ENCODE measurements around the gene FBXO3. TPM values are rescaled to one million over a fixed set of nuclear protein-coding genes. Genes with fewer than 3 reads are reported as not detected.

The FBXO3 gene
- total RNA-seq, 2 donors from 2014 or later, result 12.8 to 15.0 TPM

GRCh38 chr11:33735271-33736147 lies 38.8 kb downstream of the FBXO3 start:
- Histone ChIP-seq H3K9ac (ENCODE audit: extremely low read depth, low read length, poor library complexity, severe bottlenecking) (peak overlapping the region; percentile 87), H3K4me3 (ENCODE audit: low read length) (peak overlapping the region; percentile 88), H3K36me3 (ENCODE audit: control insufficient read depth, insufficient read depth, low read length) (peaks cover 8% of the 10 kb centered on the region), H3K4me1 (ENCODE audit: control insufficient read depth, insufficient read depth, low read length) (peaks cover 9% of the 10 kb centered on the region), H3K27ac (ENCODE audit: low read depth, low read length) (no peak overlapping the region), H3K9me3 (ENCODE audit: control insufficient read depth, low read length) (no peaks in the 10 kb centered on the region), H3K27me3 (ENCODE audit: control insufficient read depth, insufficient read depth, low read length, poor library complexity, severe bottlenecking) (no peaks in the 10 kb centered on the region)
- TF ChIP-seq, protein P1, sequence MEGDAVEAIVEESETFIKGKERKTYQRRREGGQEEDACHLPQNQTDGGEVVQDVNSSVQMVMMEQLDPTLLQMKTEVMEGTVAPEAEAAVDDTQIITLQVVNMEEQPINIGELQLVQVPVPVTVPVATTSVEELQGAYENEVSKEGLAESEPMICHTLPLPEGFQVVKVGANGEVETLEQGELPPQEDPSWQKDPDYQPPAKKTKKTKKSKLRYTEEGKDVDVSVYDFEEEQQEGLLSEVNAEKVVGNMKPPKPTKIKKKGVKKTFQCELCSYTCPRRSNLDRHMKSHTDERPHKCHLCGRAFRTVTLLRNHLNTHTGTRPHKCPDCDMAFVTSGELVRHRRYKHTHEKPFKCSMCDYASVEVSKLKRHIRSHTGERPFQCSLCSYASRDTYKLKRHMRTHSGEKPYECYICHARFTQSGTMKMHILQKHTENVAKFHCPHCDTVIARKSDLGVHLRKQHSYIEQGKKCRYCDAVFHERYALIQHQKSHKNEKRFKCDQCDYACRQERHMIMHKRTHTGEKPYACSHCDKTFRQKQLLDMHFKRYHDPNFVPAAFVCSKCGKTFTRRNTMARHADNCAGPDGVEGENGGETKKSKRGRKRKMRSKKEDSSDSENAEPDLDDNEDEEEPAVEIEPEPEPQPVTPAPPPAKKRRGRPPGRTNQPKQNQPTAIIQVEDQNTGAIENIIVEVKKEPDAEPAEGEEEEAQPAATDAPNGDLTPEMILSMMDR (conservative IDR thresholded peaks at IDR 0.05), result peak; percentile 38
- Mint-ChIP-seq H3K27me3 (ENCODE audit: insufficient read depth) (peaks cover 5% of the 10 kb centered on the region), H3K9me3 (peaks cover 3% of the 10 kb centered on the region), H3K36me3 (ENCODE audit: low read depth) (peaks cover 6% of the 10 kb centered on the region), H3K4me3 (peak overlapping the region; percentile 80), H3K27ac (peak overlapping the region; percentile 88), H3K4me1 (peaks cover 22% of the 10 kb centered on the region)
- DNase-seq, result peak; percentile 62
- WGBS, 2 experiments (ENCODE audit: insufficient coverage in 1 of 2, insufficient read length in 1 of 2), result 8 to 19% methylated on average over 24 to 53 of the region's 53 CpGs

DNA sequence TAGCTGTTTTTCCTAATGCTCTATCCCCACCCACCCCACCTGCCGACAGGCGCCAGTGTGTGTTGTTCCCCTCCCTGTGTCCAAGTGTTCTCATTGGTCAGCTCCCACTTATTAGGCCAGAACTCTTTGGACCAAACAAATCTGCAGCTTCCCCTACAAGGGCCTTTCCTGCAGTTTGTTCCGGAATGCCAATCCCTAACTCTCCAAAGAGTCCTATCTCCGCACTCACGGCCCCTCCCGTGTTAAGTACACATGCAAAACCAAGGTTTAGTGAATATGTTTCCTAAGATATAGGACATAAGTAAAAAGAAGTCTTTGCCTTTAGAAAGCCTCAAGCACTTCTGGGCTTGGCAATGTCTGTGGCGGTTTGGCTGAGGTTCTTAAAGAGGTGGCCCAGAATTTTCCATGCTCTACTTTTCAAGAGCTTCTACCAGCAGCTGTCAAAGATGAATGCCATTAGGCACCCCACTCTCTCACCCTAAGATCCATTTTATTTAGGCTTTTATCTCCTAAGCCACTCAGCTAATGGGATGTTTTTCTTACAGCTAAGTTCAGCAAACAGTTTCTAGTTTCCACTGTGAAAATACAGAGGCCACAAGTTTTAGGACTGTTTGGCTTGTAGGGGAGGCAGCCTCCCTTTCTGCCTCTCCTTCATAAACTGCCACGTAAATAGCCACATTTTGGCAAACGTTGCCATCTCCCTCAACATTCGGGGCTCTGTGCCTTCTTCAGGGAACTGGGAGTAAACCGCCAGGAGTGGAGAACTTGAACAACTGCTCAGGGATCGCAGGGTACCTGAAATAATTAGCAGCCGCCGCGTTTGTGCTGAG lies 39.7 kb downstream of the FBXO3 start:
- WGBS, 2 experiments (ENCODE audit: insufficient coverage in 1 of 2, insufficient read length in 1 of 2), result 62 to 71% methylated on average over 11 to 15 of the region's 15 CpGs
- peaks cover 22% of the 10 kb centered on the region for H3K4me1 Mint-ChIP-seq
- H3K27ac Mint-ChIP-seq, result no peak overlapping the region

GRCh38 chr11:33733980-33734379 lies 40.3 kb downstream of the FBXO3 start:
- DNase-seq, result no peak
- Mint-ChIP-seq H3K27me3 (ENCODE audit: insufficient read depth) (peaks cover 5% of the 10 kb centered on the region), H3K9me3 (peaks cover 2% of the 10 kb centered on the region), H3K36me3 (ENCODE audit: low read depth) (peaks cover 9% of the 10 kb centered on the region), H3K4me1 (peaks cover 24% of the 10 kb centered on the region), H3K4me3 (no peak overlapping the region), H3K27ac (no peak overlapping the region)
- H3K36me3 ChIP-seq (ENCODE audit: control insufficient read depth, insufficient read depth, low read length), result peaks cover 13% of the 10 kb centered on the region
- no peaks in the 10 kb centered on the region for H3K27me3 ChIP-seq (ENCODE audit: control insufficient read depth, insufficient read depth, low read length, poor library complexity, severe bottlenecking)
- 87 to 97% methylated on average over 3 to 7 of the region's 7 CpGs for WGBS, 2 experiments (ENCODE audit: insufficient coverage in 1 of 2, insufficient read length in 1 of 2)
- H3K9me3 ChIP-seq (ENCODE audit: control insufficient read depth, low read length), result no peaks in the 10 kb centered on the region
- peak overlapping the region; percentile 4 for H3K4me3 ChIP-seq (ENCODE audit: low read length)
- H3K4me1 ChIP-seq (ENCODE audit: control insufficient read depth, insufficient read depth, low read length), result peaks cover 9% of the 10 kb centered on the region
- no peak overlapping the region for H3K9ac ChIP-seq (ENCODE audit: extremely low read depth, low read length, poor library complexity, severe bottlenecking)
- TF ChIP-seq, protein P1 (conservative IDR thresholded peaks at IDR 0.05), result no peak
- no peak overlapping the region for H3K27ac ChIP-seq (ENCODE audit: low read depth, low read length)

More for the DNA sequence above, 39.7 kb downstream of the FBXO3 start:
- H3K27ac ChIP-seq (ENCODE audit: low read depth, low read length), result no peak overlapping the region
- H3K36me3 ChIP-seq (ENCODE audit: control insufficient read depth, insufficient read depth, low read length), result peaks cover 13% of the 10 kb centered on the region
- no peaks in the 10 kb centered on the region for H3K27me3 ChIP-seq (ENCODE audit: control insufficient read depth, insufficient read depth, low read length, poor library complexity, severe bottlenecking)
- H3K4me3 ChIP-seq (ENCODE audit: low read length), result peak overlapping the region; percentile 88
- peaks cover 3% of the 10 kb centered on the region for H3K9me3 Mint-ChIP-seq
- H3K36me3 Mint-ChIP-seq (ENCODE audit: low read depth), result peaks cover 6% of the 10 kb centered on the region
- peak overlapping the region; percentile 87 for H3K9ac ChIP-seq (ENCODE audit: extremely low read depth, low read length, poor library complexity, severe bottlenecking)
- H3K27me3 Mint-ChIP-seq (ENCODE audit: insufficient read depth), result peaks cover 5% of the 10 kb centered on the region
- TF ChIP-seq, protein P1 (conservative IDR thresholded peaks at IDR 0.05), result no peak
- no peaks in the 10 kb centered on the region for H3K9me3 ChIP-seq (ENCODE audit: control insufficient read depth, low read length)
- H3K4me1 ChIP-seq (ENCODE audit: control insufficient read depth, insufficient read depth, low read length), result peaks cover 9% of the 10 kb centered on the region
- H3K4me3 Mint-ChIP-seq, result peak overlapping the region; percentile 80
- DNase-seq, result no peak

Measured in endodermal cell (in vitro differentiated cells).